Epidermal melanocyte (primary cell): Measurements from ENCODE around the gene LRRC46.

Experiments used
- DNase-seq: peaks from one replicate; pipeline ENCODE4 v3.0.0; 2011; ENCODE audit warnings: low spot score; ENCODE audit not compliant: insufficient read length

LRRC46 gene

GRCh38 chr17:47850692-47851573 lies 19.5 kb downstream of the LRRC46 start, which contains the start of gene SP6:
Gene SP6 (minus strand): TSS chr17:47851163. CDS start chr17:47848429, 2,734 bp downstream.
- no peak for DNase-seq

- no peak for DNase-seq
Observed at GRCh38 chr17:47851764-47852112, 20.3 kb downstream of the LRRC46 start.

- DNase-seq, result no peak
Observed at GRCh38 chr17:47852113-47852949, 20.9 kb downstream of the LRRC46 start.

GRCh38 chr17:47853616-47854015 lies 22.1 kb downstream of the LRRC46 start:
- no peak for DNase-seq

- no peak for DNase-seq
Observed at GRCh38 chr17:47855737-47856136, 24.3 kb downstream of the LRRC46 start.

- no peak for DNase-seq
Observed at GRCh38 chr17:47856830-47857229, 25.4 kb downstream of the LRRC46 start.

GRCh38 chr17:47857551-47858455 lies 26.3 kb downstream of the LRRC46 start:
- no peak for DNase-seq

- no peak for DNase-seq
Observed at GRCh38 chr17:47860386-47860785, 28.9 kb downstream of the LRRC46 start.

GRCh38 chr17:47862621-47863440 lies 31.4 kb downstream of the LRRC46 start:
- peak; percentile 54 for DNase-seq

GRCh38 chr17:47864791-47865216 lies 33.3 kb downstream of the LRRC46 start:
- no peak for DNase-seq

- no peak for DNase-seq
Observed at GRCh38 chr17:47866941-47867340, 35.5 kb downstream of the LRRC46 start.

- DNase-seq, result no peak
Observed at GRCh38 chr17:47867813-47868533, 36.5 kb downstream of the LRRC46 start.

GRCh38 chr17:47869114-47869513 lies 37.6 kb downstream of the LRRC46 start:
- no peak for DNase-seq

GRCh38 chr17:47870056-47870455 lies 38.6 kb downstream of the LRRC46 start:
- DNase-seq, result no peak

- no peak for DNase-seq
Observed at GRCh38 chr17:47871048-47871447, 39.6 kb downstream of the LRRC46 start.

- DNase-seq, result no peak
Observed at GRCh38 chr17:47872019-47872650, 40.7 kb downstream of the LRRC46 start.

- no peak for DNase-seq
Observed at GRCh38 chr17:47872651-47873161, 41.2 kb downstream of the LRRC46 start.

GRCh38 chr17:47873200-47874090 lies 42.0 kb downstream of the LRRC46 start:
- DNase-seq, result no peak
